IMR-90 (cell line): Measurements from ENCODE around the gene TCP1. TPM values are rescaled to one million over a fixed set of nuclear protein-coding genes. Genes with fewer than 3 reads are reported as not detected.

Experiments
- ATAC-seq: fragments of 200-7000 bp; cut with Tn5 transposase; 2 replicates; pipeline ENCODE4 v1.9.1; 2020; ENCODE audit warnings: low read depth, mild to moderate bottlenecking, moderate library complexity
- BruUV-seq: library from RNA; stranded (reverse); fragments of 400-500 nt; replicated peaks from 2 replicates; lab custom pipeline; 2021; lab: Mats Ljungman, UMichigan
- CTCF ChIA-PET: fragments of 300-600 bp; formaldehyde crosslinking; extraction: SDS; loops from one replicate; lab custom pipeline; 2021; ENCODE audit warnings: antibody characterized with exemption; lab: Yijun Ruan, JAX
- POLR2A ChIA-PET: fragments of 300-600 bp; sonication (Branson Sonifier 250); formaldehyde crosslinking; loops from one replicate; lab custom pipeline; 2022; ENCODE audit warnings: antibody characterized with exemption; ENCODE audit not compliant: unreplicated experiment; lab: Charles Lee
- DNase-seq: peaks from one replicate; pipeline ENCODE4 v3.0.0; 2013
- H2AFZ ChIP-seq: replicated peaks from 2 replicates; pipeline ENCODE3; 2013; ENCODE audit warnings: low read length, mild to moderate bottlenecking; ENCODE audit not compliant: poor library complexity
- H2AK5ac ChIP-seq: 2 replicates; pipeline ENCODE4 v1.6.1; 2013; ENCODE audit warnings: low read depth, low read length, inconsistent platforms
- H2AK9ac ChIP-seq: replicated peaks from 2 replicates; pipeline ENCODE3; 2013; ENCODE audit warnings: mild to moderate bottlenecking, low read depth, low read length, moderate library complexity; ENCODE audit not compliant: poor library complexity
- H2BK120ac ChIP-seq: 2 replicates; pipeline ENCODE4 v1.6.1; 2013; ENCODE audit warnings: low read depth, low read length, inconsistent platforms
- H2BK15ac ChIP-seq: 3 replicates; pipeline ENCODE4 v1.6.1; 2013; ENCODE audit warnings: low read depth, low read length, inconsistent platforms
- H2BK20ac ChIP-seq: 2 replicates; pipeline ENCODE4 v1.6.1; 2013; ENCODE audit warnings: low read depth, mild to moderate bottlenecking, inconsistent platforms, low read length, moderate library complexity
- H2BK5ac ChIP-seq: 2 replicates; pipeline ENCODE4 v1.6.1; 2013; ENCODE audit warnings: mild to moderate bottlenecking, low read depth, low read length, inconsistent platforms; ENCODE audit not compliant: poor library complexity, severe bottlenecking
- H3K14ac ChIP-seq: replicated peaks from 2 replicates; pipeline ENCODE4 v1.6.1; 2013; ENCODE audit warnings: low read depth, low read length, inconsistent platforms
- H3K18ac ChIP-seq: 2 replicates; pipeline ENCODE4 v1.6.1; 2013; ENCODE audit warnings: low read depth, low read length, control low read depth
- H3K23ac ChIP-seq: 2 replicates; pipeline ENCODE4 v1.6.1; 2013; ENCODE audit warnings: low read depth, low read length, inconsistent platforms
- H3K27ac ChIP-seq: 2 replicates; pipeline ENCODE4 v1.5.1; 2013; ENCODE audit warnings: mild to moderate bottlenecking, control low read depth, low read length; ENCODE audit not compliant: insufficient read depth
- H3K27me3 ChIP-seq: 2 replicates; pipeline ENCODE4 v1.6.1; 2013; ENCODE audit warnings: low read length; ENCODE audit not compliant: control insufficient read depth, insufficient read depth
- H3K36me3 ChIP-seq: 2 replicates; pipeline ENCODE4 v1.6.1; 2013; ENCODE audit warnings: low read length, mixed read lengths; ENCODE audit not compliant: control insufficient read depth, insufficient read depth
- H3K4ac ChIP-seq: 2 replicates; pipeline ENCODE4 v1.6.1; 2013; ENCODE audit warnings: low read depth, low read length, inconsistent platforms
- H3K4me1 ChIP-seq: 2 replicates; pipeline ENCODE4 v1.6.1; 2013; ENCODE audit warnings: low read length, mixed read lengths; ENCODE audit not compliant: control insufficient read depth, insufficient read depth
- H3K4me2 ChIP-seq: 2 replicates; pipeline ENCODE4 v1.6.1; 2013; ENCODE audit warnings: low read depth, mild to moderate bottlenecking, control low read depth, low read length, moderate library complexity
- H3K4me3 ChIP-seq: 2 replicates; pipeline ENCODE4 v1.5.1; 2013; ENCODE audit warnings: low read depth, mild to moderate bottlenecking, control low read depth, low read length, moderate library complexity; ENCODE audit not compliant: insufficient read depth
- H3K56ac ChIP-seq: 2 replicates; pipeline ENCODE4 v1.6.1; 2013; ENCODE audit warnings: low read length, inconsistent platforms; ENCODE audit not compliant: insufficient read depth; ENCODE audit errors: extremely low read depth
- H3K79me1 ChIP-seq, 2 experiments: 2 replicates each; pipeline ENCODE4 v1.6.1; 2013; ENCODE audit warnings: low read length in 2 of 2, inconsistent platforms in 1 of 2, low read depth in 1 of 2
- H3K9ac ChIP-seq: 2 replicates; pipeline ENCODE4 v1.6.1; 2013; ENCODE audit warnings: low read depth, low read length, control low read depth
- H3K9me1 ChIP-seq: 2 replicates; pipeline ENCODE4 v1.6.1; 2013; ENCODE audit warnings: low read length, inconsistent platforms; ENCODE audit not compliant: insufficient read depth
- H3K9me3 ChIP-seq: 2 replicates; pipeline ENCODE4 v1.6.1; 2013; ENCODE audit warnings: low read length; ENCODE audit not compliant: control insufficient read depth, insufficient read depth
- H4K20me1 ChIP-seq: 2 replicates; pipeline ENCODE4 v1.6.1; 2013; ENCODE audit warnings: low read length, inconsistent platforms; ENCODE audit not compliant: insufficient read depth
- H4K5ac ChIP-seq: 2 replicates; pipeline ENCODE4 v1.6.1; 2013; ENCODE audit warnings: mild to moderate bottlenecking, low read depth, low read length, control low read depth
- H4K8ac ChIP-seq, 2 experiments: 2 replicates each; pipeline ENCODE4 v1.6.1; 2013; ENCODE audit warnings: low read depth in 2 of 2, low read length in 2 of 2, control low read depth in 1 of 2, inconsistent platforms in 1 of 2
- H4K91ac ChIP-seq: 2 replicates; pipeline ENCODE4 v1.6.1; 2013; ENCODE audit warnings: low read depth, low read length, inconsistent platforms; ENCODE audit not compliant: insufficient read depth
- CHD1 ChIP-seq: IDR thresholded peaks from 2 replicates; pipeline ENCODE4 v1.6.1; 2012; ENCODE audit warnings: low read depth, low read length, improper control_type of control experiment
- FOS ChIP-seq: fragments of 150-350 bp; IDR thresholded peaks from 2 replicates; pipeline ENCODE4 v1.6.1; 2016; ENCODE audit warnings: low read depth, low read length
- MAFK ChIP-seq: IDR thresholded peaks from 2 replicates; pipeline ENCODE4 v1.6.1; 2012; ENCODE audit warnings: low read depth, low read length, improper control_type of control experiment
- MAZ ChIP-seq: IDR thresholded peaks from 2 replicates; pipeline ENCODE4 v1.6.1; 2012; ENCODE audit warnings: low read depth, mild to moderate bottlenecking, low read length, improper control_type of control experiment, moderate library complexity, borderline replicate concordance
- MXI1 ChIP-seq: IDR thresholded peaks from 2 replicates; pipeline ENCODE4 v1.6.1; 2012; ENCODE audit warnings: low read depth, mild to moderate bottlenecking, low read length, moderate library complexity, borderline replicate concordance
- NFE2L2 ChIP-seq: fragments of 150-350 bp; IDR thresholded peaks from 2 replicates; pipeline ENCODE4 v1.6.1; 2016; ENCODE audit warnings: low read depth, mild to moderate bottlenecking, low read length
- POLR2A ChIP-seq: IDR thresholded peaks from 2 replicates; pipeline ENCODE4 v1.6.1; 2012; ENCODE audit warnings: mild to moderate bottlenecking, low read depth, low read length
- RAD21 ChIP-seq: IDR thresholded peaks from 2 replicates; pipeline ENCODE4 v1.6.1; 2012; ENCODE audit warnings: low read length, improper control_type of control experiment
- RCOR1 ChIP-seq: IDR thresholded peaks from 2 replicates; pipeline ENCODE4 v1.6.1; 2012; ENCODE audit warnings: mild to moderate bottlenecking, low read length, improper control_type of control experiment; ENCODE audit not compliant: insufficient replicate concordance
- SMC3 ChIP-seq: fragments of 150-350 bp; IDR thresholded peaks from 2 replicates; pipeline ENCODE4 v1.6.1; 2016; ENCODE audit warnings: low read depth, mild to moderate bottlenecking, antibody characterized with exemption, low read length, moderate library complexity
- WGBS, 2 experiments: methylation state at CpG; one replicate each; pipeline versions ENCODE4 v1.1.5 to v1.1.7; 2013; ENCODE audit warnings: missing lambda C conversion rate in 2 of 2; ENCODE audit not compliant: insufficient read length in 1 of 2; ENCODE audit errors: extremely low coverage in 2 of 2; 5-methylcytosine and 5-hydroxymethylcytosine counted together
- dilution Hi-C: fragments of 300-500 bp; cut with HindIII; formaldehyde crosslinking; loops from one replicate; pipeline ENCODE4 v1.14.3; 2018; ENCODE audit warnings: low sequenced_read_pairs; ENCODE audit not compliant: unreplicated experiment
- in situ Hi-C: fragments of 300-500 bp; cut with MboI; formaldehyde crosslinking; loops from 3 replicates; pipeline ENCODE4 v1.14.3; 2019; ENCODE audit warnings: low sequenced_read_pairs, inconsistent platforms, mixed read lengths
- intact Hi-C: fragments of 100-400 bp; cut with micrococcal nuclease; formaldehyde crosslinking; loops from 2 replicates; pipeline ENCODE4 v1.10.0; 2022
- polyA plus RNA-seq, 3 experiments: library from polyadenylated mRNA; depleted of rRNA; stranded (reverse); fragments of >200 nt; gene quantifications; 2 replicates each; pipeline ENCODE4 v1.2.3, GENCODE V29; 2012; ENCODE audit warnings: low replicate concordance in 1 of 3
- total RNA-seq: library from RNA; depleted of rRNA; stranded (reverse); fragments of >200 nt; gene quantifications from 2 replicates; pipeline ENCODE4 v1.2.3, GENCODE V29; 2012
- TF ChIP-seq, protein P1 (sequence below): fragments of 150-350 bp; IDR thresholded peaks from 2 replicates; pipeline ENCODE4 v1.6.1; 2016; ENCODE audit warnings: low read depth, mild to moderate bottlenecking, low read length, moderate library complexity, borderline replicate concordance
- TF ChIP-seq, protein P2 (sequence below): conservative IDR thresholded peaks from 2 replicates; pipeline ENCODE4 v1.5.1; 2012; ENCODE audit warnings: mild to moderate bottlenecking, low read depth, low read length, improper control_type of control experiment
- TF ChIP-seq, protein P3 (sequence below): fragments of 150-350 bp; IDR thresholded peaks from 2 replicates; pipeline ENCODE4 v1.6.1; 2017; ENCODE audit warnings: mild to moderate bottlenecking, antibody characterized with exemption, low read length, low read depth

Gene TCP1
- total and polyA plus RNA-seq, 2 of the 4 experiments (the other 2 are of a cell fraction), result 119 to 576 TPM

DNA sequence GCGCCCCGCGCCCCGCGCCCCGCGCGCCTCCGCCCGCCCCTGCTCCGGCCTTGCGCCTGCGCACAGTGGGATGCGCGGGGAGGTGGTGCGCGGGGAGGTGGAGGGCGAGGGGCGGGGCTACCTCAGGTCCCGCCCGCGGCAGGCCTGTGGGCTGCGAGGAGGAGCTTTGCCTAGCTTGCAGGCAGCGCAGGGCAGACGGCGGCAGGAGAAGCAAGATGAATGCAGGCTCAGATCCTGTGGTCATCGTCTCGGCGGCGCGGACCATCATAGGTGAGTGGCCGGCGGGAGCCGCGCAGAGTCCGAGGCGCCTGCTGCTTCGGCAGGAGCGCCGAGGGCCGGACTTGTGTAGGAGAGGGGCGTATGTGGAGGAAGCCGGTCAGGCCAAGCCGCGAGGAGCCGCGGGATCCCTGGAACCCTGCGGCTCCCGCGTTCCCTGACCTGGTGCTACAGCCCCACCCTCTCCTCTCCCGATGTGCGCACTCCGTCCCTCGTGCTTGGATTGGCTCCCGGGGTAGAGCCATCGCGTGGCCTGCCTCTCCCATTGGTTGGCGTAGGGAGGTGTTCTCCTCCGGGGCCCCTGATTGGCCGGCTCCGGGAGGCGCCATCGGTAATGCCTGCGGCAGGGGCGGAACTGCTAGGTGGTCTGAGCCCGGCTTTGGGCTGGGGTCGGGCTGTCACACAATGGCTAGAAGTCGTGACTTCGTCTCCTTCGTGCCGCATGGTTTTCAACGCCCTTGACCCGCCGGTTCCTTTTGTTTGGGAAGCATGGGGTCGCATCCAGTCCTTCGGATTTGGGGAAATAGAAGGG lies 27.3 kb downstream of the TCP1 start, which contains the start of gene ACAT2:
ACAT2 (plus strand) TSS at position 173 of the 808 bp plus-strand sequence; CDS start at position 216, 43 bp downstream.
- peaks cover 13% of the 10 kb centered on the region for H3K9me1 ChIP-seq
- peak within 1 kb of the TSS; percentile 94 for H3K4ac ChIP-seq
- peak within 1 kb of the TSS; percentile 59 for H2BK5ac ChIP-seq
- peak; percentile 92 for DNase-seq
- H3K56ac ChIP-seq, result peak within 1 kb of the TSS; percentile 93
- peaks cover 20% of the 10 kb centered on the region for H3K4me1 ChIP-seq
- peak within 1 kb of the TSS; percentile 87 for H3K4me2 ChIP-seq
- in situ Hi-C loops (loop anchor here (10.0 kb wide), 1 partner anchor 67 kb away; the partner anchor contains the start of gene SOD2), intact Hi-C loops (loop anchor here (1.0 to 2.0 kb wide), 2 partner anchors 26 to 69 kb away; partner anchors contain the start of gene SOD2), dilution Hi-C loops (no loop called here)
- H2BK120ac ChIP-seq, result peak within 1 kb of the TSS; percentile 75; the same call in 1 of the 2 replicates
- peak within 1 kb of the TSS; percentile 87 for H3K9ac ChIP-seq
- H3K79me1 ChIP-seq, result peaks cover 10 to 24% of the 10 kb centered on the region in 2 experiments
- ChIA-PET CTCF (no interaction called here), POLR2A (interaction anchor here (1.0 kb wide), 1 partner anchor 80 kb away, joined by 3 read pairs; no protein-coding TSS in a partner anchor)
- peak; percentile 96 for ATAC-seq
- H4K5ac ChIP-seq, result peak within 1 kb of the TSS; percentile 89
- peak within 1 kb of the TSS; percentile 94 for H2AFZ ChIP-seq
- H3K14ac ChIP-seq, result peak within 1 kb of the TSS; percentile 80
- H3K27me3 ChIP-seq, result no peaks in the 10 kb centered on the region
- H4K20me1 ChIP-seq, result peaks cover 6% of the 10 kb centered on the region; the same call in 1 of the 2 replicates
- BruUV-seq, result no TSS peak
- H4K8ac ChIP-seq, result peak within 1 kb of the TSS; percentile 94 to 96
- peak within 1 kb of the TSS; percentile 76 for H4K91ac ChIP-seq
- no peaks in the 10 kb centered on the region for H3K9me3 ChIP-seq
- H3K36me3 ChIP-seq, result peaks cover 16% of the 10 kb centered on the region
- WGBS, 2 experiments, result 0% methylated on average over 5 of the region's 76 CpGs; no CpG with 5 or more reads in 1 of the 2 experiments
- peak within 1 kb of the TSS; percentile 82 for H2AK5ac ChIP-seq
- peak within 1 kb of the TSS; percentile 15; the same call in 1 of the 3 replicates for H2BK15ac ChIP-seq
- peak within 1 kb of the TSS; percentile 93 for H2AK9ac ChIP-seq
- peak within 1 kb of the TSS; percentile 63 for H3K18ac ChIP-seq
- peak within 1 kb of the TSS; percentile 94 for H3K27ac ChIP-seq
- H2BK20ac ChIP-seq, result peak within 1 kb of the TSS; percentile 38
- H3K23ac ChIP-seq, result peak within 1 kb of the TSS; percentile 83
- H3K4me3 ChIP-seq, result peak within 1 kb of the TSS; percentile 79
- TF ChIP-seq, protein P1, sequence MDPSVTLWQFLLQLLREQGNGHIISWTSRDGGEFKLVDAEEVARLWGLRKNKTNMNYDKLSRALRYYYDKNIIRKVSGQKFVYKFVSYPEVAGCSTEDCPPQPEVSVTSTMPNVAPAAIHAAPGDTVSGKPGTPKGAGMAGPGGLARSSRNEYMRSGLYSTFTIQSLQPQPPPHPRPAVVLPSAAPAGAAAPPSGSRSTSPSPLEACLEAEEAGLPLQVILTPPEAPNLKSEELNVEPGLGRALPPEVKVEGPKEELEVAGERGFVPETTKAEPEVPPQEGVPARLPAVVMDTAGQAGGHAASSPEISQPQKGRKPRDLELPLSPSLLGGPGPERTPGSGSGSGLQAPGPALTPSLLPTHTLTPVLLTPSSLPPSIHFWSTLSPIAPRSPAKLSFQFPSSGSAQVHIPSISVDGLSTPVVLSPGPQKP, result no peak
- peak; percentile 50; the same call in 1 of the 2 replicates for TF ChIP-seq MAZ
- peak; percentile 79 for TF ChIP-seq FOS
- TF ChIP-seq NFE2L2, result no peak
- no peak for TF ChIP-seq RCOR1
- TF ChIP-seq RAD21, result no peak
- peak; percentile 39; the same call in 1 of the 2 replicates for TF ChIP-seq POLR2A
- TF ChIP-seq, protein P2, sequence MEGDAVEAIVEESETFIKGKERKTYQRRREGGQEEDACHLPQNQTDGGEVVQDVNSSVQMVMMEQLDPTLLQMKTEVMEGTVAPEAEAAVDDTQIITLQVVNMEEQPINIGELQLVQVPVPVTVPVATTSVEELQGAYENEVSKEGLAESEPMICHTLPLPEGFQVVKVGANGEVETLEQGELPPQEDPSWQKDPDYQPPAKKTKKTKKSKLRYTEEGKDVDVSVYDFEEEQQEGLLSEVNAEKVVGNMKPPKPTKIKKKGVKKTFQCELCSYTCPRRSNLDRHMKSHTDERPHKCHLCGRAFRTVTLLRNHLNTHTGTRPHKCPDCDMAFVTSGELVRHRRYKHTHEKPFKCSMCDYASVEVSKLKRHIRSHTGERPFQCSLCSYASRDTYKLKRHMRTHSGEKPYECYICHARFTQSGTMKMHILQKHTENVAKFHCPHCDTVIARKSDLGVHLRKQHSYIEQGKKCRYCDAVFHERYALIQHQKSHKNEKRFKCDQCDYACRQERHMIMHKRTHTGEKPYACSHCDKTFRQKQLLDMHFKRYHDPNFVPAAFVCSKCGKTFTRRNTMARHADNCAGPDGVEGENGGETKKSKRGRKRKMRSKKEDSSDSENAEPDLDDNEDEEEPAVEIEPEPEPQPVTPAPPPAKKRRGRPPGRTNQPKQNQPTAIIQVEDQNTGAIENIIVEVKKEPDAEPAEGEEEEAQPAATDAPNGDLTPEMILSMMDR, result no peak
- no peak for TF ChIP-seq MAFK
- TF ChIP-seq SMC3, result no peak
- TF ChIP-seq, protein P3, sequence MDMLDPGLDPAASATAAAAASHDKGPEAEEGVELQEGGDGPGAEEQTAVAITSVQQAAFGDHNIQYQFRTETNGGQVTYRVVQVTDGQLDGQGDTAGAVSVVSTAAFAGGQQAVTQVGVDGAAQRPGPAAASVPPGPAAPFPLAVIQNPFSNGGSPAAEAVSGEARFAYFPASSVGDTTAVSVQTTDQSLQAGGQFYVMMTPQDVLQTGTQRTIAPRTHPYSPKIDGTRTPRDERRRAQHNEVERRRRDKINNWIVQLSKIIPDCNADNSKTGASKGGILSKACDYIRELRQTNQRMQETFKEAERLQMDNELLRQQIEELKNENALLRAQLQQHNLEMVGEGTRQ, result no peak
- no peak for TF ChIP-seq CHD1
- TF ChIP-seq MXI1, result no peak; the same call in 1 of the 2 replicates
